ENCODE measurements around the gene F2RL2. TPM values are rescaled to one million over a fixed set of nuclear protein-coding genes. Genes with fewer than 3 reads are reported as not detected.

The F2RL2 gene
- total RNA-seq, 1 donor from 2014 or later = 0.28 TPM

DNA sequence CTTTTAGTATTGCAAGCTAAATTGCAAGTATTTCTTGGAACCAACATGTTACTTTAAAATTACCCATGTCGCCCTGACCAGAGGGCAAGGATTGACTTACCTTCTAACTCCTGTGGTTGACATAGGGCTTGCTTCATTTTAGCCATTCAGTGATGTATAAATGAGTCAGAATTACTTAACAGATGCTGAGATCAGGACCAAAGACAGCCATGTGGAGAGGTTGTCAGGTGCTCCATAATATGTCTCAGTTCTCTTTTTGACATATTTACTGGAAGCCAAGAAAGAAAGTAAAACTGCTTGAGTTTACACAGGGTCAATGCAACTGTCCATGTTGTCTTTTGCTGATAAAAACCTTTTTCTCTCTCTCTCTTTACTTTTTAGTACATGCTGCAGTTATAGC, 33.2 kb downstream of the F2RL2 start:
- DNase-seq (ENCODE audit: low spot score) = no peak
- no peak for ATAC-seq

DNA sequence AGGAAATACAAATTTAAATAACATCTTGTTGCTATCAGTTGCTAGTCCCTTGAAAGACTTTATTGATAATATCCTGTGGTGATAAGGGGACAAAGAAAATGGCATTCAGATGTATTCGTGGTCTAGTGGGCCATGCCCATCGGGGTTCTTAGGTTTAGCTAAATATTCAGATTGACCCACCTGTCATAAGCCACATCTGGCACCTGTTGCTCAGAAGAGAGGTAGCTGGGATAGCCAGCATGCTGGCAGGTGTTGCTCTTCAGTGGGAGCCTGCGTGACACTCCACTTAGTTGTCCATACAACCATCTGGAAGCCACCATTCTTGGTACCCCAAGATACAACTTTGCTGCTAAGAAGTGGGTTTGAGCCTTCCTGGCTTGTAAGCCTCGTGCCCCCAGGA, 36.7 kb downstream of the F2RL2 start:
- no peak for ATAC-seq
- DNase-seq (ENCODE audit: low spot score) = no peak

DNA sequence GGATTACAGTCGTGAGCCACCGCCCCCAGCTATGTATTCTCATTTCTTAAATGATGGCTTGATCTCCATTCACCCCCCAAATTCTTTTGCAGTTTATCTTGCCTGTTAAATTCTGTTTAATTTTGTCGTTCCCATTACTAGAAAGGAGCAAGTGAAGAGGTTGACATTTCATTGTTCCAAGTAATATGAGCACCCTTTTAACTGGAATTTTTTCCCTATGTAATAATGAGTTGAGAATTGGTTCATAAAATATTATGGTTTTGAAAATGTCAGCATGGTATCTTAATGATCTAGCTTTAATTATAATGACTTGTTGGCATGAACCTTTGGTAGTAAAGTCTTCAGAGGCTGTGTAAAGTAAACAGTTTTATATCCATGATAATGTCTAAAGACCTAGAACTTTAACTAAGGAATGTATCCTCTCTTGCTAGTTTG, 37.4 kb downstream of the F2RL2 start:
- ATAC-seq (no peak), DNase-seq (ENCODE audit: low spot score) (no peak)

DNA sequence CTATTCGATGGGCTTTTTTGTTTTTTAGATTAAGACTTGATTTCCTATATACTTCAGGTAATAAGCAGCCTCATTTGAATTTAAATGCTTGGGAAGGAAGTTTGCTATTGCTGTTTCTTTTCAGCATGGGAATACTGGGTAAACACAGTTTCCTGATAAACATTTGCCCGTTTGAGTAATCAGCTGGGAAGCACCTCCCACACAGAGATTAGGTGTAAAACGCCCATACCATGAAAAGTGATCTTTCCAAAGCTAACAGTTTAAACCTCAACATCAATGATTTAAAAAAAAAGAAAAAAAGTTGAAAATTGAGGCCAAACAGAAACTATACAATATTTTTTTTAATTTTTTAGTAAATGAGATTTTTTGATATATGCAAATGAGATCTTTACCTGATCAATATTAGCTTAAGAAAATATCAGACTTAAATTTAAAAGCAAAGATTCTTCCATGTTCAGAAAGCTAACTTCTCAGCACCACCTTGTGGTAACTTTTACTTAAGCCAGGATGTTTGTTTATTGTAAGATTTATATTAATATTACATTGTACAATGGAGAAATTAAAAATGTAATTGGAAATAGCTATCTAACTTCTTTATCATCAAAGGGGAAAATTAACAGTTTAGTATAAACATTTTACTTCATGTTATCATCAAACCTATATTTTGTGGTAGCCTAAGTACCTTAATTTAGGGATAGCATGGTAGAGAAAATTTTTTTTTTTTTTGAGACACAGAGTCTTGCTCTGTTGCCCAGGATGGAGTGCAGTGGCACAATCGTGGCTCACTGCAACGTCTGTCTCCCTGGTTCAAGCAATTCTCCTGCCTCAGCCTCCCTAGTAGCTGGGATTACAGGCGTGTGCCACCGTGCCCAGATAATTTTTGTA, 39.8 kb downstream of the F2RL2 start:
- ATAC-seq = peak; percentile 59
- DNase-seq (ENCODE audit: low spot score) = no peak

DNA sequence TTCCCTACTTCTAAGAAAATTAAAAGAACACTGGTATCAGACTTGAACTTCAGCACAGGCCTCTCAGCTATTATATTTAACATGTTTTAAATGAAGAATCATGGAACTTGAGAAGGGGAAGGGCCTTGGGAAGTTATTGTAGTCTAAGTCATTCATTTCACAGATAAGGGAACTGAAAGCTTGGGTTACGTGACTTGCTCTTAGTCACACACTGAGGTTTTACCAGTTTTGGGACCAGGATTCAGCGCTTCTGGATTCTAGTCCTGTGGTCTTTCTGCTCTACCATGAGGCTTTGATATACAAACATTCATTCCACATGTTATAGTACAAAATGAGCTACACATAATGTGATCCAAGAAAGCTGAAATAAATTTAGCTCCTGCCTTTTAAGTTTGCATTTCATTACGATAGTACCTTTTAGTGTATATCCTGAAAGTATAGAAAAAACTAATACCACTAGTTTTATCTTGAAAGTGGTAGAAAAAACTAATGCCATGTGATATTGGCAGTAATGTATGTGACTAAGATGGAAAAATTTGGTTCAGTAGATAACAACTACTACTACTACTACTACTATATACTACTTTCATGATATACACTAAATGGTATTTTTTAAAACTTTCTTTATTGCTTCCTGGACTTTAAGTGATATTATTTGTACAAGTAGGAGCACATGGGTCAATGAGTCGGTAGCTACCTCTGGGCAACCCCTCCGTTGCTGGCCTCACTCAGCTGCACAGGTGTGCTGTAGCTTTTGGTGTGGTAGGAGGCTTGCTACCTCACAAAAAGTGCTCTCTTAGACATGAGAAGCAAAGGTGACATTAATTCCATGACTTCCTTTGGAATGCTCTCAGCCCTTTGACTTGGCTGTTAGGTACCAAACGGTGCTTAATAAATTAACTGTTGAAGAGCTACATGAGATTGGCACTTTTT, 40.7 kb downstream of the F2RL2 start:
- peak; percentile 41 for ATAC-seq
- no peak for DNase-seq (ENCODE audit: low spot score)

DNA sequence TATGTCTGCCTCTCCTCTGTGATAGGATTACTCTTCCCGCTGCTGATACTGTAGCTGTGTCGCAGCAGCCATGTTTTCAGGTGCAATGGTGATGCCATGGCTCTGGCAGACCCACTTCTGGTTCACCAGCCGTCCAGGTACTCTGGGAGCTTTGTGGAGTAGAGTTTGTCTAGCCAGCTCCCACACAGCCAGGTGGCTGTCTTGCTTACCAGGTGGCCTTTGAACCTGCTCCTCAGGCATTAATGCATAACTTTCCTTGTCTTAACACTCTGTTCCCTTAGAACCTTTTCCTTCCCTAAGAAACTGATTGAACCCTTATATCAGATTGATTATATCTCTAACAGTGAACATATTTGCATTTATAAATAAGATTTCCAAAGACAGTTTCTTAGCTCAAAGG, 42.2 kb downstream of the F2RL2 start:
- DNase-seq (ENCODE audit: low spot score) (no peak), ATAC-seq (peak; percentile 15)

DNA sequence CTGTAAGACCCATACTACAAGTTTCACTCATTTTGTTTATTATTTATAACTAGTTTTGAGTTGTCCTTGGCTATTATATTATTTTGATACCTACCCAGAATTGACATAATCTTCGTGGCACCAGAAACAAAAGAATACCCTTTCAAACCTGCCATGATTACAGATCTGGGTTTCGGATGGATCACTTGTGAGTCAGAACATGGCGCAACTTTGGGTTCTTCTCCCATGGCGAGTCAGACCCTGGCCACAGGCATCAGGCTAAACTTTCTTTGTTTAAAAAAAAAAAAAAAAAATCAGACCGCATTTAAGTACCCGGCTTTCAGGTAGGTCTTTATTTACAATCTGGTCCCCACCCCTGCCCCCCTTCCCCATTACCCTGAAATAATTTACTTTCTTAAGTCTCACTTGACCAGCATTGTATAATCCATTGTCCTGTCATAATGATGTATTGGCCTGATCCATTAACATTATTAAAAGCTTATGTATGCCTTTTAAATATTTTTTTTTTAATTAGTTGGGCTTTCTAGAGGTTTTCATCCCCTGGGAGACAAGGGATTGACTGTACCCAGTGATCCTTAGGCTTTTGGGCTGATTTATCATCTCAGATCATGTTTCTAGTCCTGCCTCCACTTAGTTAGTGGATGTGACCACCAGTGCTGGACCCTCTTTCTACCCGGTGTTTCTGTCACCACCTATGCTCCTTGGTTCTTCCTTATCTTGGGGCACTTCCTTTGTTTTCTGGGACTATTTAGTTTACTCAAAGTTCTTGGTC, 43.9 kb downstream of the F2RL2 start:
- ATAC-seq (no peak), DNase-seq (ENCODE audit: low spot score) (no peak)

DNA sequence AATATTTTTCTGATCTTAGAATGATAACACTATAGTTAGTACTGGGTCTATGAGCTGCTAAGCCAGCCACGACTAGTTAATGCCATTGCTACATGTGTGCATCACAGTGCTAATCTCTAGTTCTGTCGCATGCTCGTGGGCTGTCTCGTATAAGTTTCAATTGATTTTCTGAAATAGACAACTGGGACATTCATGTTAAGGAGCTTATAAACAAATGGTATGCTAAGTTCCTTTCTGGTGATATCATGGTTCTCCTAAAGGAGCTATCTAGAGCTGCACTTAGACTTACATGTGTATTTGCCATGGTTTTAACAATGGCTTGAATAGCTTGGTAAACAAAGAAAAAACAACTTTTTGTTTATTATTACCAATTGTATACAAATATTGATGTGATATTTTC, 46.2 kb downstream of the F2RL2 start:
- DNase-seq (ENCODE audit: low spot score) (no peak), ATAC-seq (no peak)

DNA sequence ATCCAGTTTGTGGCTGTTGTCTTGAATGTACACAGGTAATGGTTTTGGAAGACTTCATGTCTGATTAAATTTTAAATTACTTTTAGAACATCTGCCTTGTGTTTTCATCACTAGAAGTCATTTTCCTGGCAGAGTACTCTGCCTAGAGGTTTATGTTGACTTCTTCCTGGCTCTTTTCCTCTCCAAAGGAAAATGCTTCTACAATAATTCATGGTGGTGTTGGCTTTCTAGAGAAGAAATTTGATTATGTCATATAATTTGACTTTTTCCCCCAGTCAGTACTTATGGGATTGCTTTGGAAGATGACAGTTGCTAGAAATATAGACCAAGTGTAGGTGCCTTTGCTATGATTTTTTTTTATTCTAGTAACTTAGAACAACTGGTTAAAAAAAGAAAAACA, 46.8 kb downstream of the F2RL2 start:
- ATAC-seq (no peak), DNase-seq (ENCODE audit: low spot score) (no peak)

DNA sequence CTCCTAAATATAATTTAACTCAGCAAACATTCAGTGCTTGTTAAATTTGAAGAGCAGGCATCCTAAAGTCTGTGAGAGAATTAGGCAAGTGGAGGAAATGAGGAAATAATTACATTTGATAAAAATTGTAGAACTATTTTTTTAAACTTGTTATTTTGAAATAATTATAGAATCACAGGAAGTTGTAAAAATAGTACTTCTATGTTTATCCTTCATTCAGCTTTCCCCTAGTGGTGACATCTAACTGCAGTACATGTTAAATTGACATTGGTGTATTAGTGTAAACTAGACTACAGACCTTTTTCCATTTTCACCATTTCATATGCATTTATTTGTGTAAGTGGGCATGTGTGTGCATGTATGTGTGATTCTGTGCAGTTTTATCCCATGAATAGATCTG, 51.6 kb downstream of the F2RL2 start:
- no peak for DNase-seq (ENCODE audit: low spot score)
- ATAC-seq = no peak

DNA sequence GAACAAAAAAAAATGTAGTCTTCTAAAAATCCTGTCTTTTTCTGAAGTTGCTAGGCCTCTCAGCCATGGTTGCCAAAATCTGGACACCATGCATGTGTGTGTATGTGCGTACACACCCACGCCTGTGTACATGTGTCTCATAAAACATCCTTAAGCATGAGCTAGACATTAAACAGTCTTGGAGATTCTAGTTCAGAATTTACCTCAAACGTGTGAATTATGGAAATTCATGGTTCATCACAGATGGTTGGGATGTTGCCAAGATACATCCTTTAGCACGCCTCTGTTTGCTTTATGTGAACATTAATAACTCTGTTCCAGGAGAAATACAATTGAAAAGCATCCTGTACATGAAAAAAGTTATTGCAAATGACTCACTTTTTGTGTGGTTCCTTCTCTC, 53.0 kb downstream of the F2RL2 start:
- DNase-seq (ENCODE audit: low spot score) (no peak), ATAC-seq (no peak)

Other genes with a start within 250 kb of the F2RL2 start
- gene IQGAP2, start 220.1 kb downstream of the F2RL2 start, total RNA-seq = 110 TPM
- 5.4 TPM for gene F2R, start 92.7 kb upstream of the F2RL2 start, total RNA-seq
- 7.0 TPM for gene F2RL1, start 195.6 kb upstream of the F2RL2 start, total RNA-seq
- gene S100Z, start 226.6 kb upstream of the F2RL2 start, total RNA-seq = not detected

All from left lobe of liver (tissue), 2 donors.